Activated T-cell treated with anti-CD3 and anti-CD28 coated beads for 24 hours (primary cell): Measurements from ENCODE around the gene FBXO41.

Experiments used
- DNase-seq: peaks from one replicate; pipeline ENCODE4 v3.0.0-alpha.2; 2020; ENCODE audit warnings: low read depth

FBXO41 gene

DNA sequence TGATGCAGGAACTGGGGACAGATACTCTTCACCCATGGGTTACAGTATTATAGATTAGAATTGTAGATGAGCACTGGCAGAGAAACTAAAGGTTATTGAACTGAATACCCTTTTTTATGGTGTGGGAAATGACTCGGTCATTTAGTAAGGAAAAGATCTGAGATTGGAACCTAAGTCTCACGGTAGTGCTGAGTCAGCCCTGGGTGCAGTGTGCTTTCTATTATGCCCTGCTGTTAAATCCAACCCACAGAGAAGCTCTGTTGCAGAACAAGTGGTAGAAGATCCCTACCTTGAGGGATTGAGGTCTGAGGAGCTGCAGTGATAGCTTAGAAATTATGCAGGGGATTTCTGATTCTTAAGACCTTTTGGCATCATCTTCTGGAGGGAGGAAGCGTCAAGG is 37.4 kb downstream of the FBXO41 start:
- DNase-seq = no peak

DNA sequence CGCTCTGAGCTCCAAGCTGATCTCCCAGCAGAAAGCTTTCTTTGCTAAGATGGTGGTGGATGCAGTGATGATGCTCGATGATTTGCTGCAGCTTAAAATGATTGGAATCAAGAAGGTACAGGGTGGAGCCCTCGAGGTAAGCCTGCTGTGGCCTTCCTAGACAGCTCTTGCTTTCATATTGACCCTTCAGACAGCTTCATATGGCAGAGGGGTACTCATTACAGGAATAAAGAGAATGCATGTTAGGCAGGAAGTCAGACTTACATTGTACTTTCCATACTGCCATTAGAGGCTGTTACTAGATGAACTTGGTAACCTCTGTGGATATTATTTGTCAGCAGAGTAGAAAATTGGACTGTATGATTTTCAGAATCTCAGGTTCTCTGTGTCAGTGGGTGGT is 39.7 kb downstream of the FBXO41 start:
- DNase-seq = no peak

DNA sequence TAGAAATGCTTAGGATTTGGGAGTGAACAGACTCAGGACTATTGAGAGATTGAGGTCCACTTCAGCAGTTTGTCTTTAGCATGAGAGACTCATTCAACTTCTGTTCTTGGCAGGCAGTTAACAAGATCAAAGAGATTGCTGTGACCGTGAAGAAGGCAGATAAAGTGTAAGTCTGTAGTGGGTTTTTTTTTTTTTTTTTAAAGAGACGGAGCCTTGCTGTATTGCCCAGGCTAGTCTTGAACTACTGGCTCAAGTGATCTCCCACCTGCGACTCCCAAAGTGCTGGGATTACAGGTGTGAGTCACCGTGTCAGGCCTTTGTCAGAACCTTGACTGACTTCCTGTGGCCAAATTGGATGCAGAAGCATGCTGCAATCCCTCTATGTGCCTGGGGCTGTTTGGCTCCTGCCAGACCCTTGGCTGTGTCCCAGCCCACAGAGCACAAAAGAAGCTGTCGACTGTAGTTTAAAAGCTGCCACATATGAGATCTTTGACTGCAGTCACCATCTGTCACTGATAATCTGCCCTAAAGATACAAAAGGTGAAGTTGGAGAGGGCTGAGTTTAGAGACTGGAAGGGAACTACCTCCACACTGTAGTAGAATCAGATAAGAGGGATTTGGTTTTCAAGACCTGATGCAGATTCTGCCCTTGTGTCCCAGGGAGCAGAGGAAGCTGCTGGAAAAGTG is 40.3 kb downstream of the FBXO41 start:
- no peak for DNase-seq

GRCh38 chr2:73239776-73240175 is 44.5 kb downstream of the FBXO41 start:
- no peak for DNase-seq

GRCh38 chr2:73238976-73239375 is 45.3 kb downstream of the FBXO41 start:
- DNase-seq = no peak

GRCh38 chr2:73238149-73238548 is 46.1 kb downstream of the FBXO41 start:
- no peak for DNase-seq

- no peak for DNase-seq
Measured at GRCh38 chr2:73237168-73237567, 47.1 kb downstream of the FBXO41 start.

DNA sequence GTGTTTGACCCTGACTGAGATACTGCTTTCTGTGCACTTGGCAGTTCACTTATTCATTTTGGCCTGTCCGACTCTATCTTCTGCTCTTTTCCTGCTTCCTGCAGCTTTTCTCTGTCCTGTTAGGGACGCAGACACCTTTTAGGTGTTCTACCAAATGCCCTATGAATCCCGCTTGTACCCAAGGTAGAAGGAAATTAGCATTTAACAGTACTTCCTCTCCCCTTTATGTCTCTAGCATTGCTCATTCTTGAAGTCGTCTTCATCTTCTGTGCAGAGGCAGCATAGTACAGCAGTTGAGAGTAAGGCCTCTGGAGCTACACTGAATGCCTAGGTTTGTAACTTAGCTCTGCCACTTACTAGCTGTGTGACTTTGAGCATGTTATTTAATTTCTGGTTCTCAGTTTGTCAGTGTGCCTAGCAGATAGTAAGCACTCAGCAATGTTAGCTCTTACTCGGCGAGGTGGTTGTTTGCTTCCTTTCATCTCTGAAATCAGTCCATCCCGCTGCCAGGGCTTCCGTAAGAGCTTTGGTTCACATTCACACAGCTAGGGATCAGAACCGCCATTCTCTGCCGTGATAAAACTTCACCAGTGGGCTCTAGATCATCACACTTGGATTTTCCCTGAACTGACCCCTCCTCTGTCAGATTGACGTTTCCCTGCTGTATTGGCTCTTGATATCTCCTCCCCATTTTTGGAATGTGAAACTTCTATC is 48.8 kb downstream of the FBXO41 start:
- no peak for DNase-seq

DNA sequence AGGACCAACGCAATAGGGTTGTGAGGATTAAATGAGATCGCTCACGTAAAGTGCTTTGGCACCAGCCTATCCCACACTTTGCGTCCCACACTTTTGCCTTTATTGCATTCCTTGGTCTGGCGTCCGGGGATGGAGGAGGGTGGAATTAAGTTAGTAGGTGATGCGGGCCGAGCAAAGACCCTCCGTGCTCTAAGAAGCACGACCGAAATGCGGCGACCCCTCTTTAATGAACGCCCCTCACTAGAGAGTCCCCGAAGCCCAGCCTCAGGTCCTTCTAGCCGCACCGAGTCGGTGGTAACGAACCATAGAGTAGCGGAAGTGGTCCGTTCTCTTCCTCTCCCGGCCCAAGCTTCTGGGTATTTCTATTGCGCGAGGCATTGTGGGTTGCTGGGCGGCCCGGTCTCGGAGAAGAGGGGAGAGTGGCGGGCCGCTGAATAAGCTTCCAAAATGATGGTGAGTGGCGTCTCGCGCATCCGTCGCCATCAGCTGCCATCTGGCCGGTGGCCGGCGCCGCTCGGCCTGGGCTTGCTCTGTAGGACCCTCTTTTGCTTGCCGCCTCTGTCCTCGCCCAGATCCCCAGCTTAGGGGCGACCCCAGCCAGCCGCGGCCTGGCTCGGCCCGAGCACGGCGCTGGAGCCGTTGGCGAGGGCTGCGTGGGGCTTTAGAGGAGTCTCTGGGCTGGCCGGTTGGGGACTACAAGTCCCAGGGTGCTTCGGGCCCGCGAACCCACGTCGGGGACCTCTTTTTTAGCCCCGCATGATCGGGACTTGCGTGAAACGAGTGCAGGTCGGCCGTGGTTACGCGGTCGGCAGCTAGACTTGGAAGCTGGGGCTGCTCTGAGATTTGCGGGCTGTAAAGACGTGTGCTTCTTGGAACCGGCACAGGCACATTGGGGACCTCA is 50.1 kb downstream of the FBXO41 start, which contains the start of gene CCT7:
CCT7 (plus strand) TSS at position 377 of the 901 bp plus-strand sequence; CDS start at position 448, 71 bp downstream.
- peak; percentile 82 for DNase-seq

DNA sequence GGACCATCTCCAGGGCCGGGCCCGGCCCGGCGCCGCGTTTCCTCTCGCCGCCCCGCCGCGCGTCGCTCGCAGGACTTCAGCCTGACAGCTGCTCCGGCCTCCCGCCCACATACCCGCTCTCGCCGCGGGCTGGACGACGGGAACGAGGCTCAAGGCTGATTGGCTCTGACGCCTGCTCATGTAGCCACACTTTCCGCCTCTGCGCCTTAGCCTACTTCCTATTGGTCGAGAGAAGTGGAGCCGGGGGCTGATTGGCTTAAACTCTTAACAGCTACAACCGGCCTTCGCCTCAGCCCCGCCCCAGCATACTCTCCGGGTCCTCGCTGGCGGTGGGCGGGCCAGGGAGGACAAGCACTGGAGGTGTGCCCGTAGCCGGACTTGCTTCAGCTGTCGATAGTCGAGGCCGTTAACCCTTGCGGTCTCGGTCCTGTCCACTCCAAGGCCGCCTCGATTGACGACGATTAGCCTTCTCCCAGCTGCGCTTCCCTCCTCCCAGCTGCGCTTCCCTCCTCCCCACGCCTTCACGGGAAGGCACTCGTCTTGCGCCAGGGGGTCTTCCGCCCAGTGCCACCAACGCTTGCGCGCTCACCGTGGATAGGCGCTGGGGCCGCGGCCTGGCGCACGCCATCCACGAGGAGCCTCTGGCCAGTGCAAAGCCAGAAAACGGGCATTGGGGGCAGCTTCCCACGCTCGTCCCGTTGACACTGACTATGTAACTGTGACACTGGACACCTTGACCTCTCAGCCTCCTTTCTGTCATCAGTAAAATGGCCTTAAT is 50.9 kb downstream of the FBXO41 start, which contains the start of gene PRADC1:
PRADC1 (minus strand) TSS at position 86 of the 778 bp plus-strand sequence; CDS start at position 7, 79 bp downstream.
- DNase-seq = peak; percentile 90

DNA sequence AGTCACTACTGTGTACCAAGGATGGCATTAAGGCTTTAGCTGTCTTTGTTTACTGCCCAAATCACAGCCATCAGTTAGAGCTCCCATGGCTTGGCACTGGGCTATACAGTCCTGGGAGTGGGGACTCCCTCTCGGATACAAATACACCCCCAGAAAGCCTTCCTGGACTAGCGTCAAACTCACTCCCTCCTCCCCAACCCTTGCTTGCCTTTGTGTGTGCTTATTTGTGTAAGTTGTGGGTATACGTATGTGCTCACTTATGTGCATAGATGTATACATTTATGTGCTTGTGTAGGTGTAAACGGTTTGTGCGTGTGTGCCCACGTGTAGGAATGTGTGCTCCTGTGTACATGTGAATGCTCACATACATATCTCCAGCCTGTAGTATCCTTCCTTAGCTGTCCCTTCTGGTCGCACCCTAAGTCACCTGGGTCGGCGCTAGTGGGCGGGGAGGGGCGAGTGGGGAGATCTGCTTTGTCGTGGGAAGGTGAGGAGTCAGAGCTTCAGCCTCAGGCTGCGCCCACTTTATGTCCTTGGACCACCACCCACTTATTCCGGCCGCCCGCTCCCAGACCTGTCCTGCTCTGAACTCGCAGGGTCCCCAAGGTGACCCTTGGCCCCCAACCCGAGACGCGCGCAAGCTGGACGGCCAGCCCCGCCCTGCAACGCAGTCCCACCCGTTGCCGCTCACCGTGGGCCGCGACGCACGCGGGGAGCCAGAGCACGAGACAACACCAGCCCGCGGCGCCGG is 51.7 kb downstream of the FBXO41 start:
- DNase-seq = no peak

DNA sequence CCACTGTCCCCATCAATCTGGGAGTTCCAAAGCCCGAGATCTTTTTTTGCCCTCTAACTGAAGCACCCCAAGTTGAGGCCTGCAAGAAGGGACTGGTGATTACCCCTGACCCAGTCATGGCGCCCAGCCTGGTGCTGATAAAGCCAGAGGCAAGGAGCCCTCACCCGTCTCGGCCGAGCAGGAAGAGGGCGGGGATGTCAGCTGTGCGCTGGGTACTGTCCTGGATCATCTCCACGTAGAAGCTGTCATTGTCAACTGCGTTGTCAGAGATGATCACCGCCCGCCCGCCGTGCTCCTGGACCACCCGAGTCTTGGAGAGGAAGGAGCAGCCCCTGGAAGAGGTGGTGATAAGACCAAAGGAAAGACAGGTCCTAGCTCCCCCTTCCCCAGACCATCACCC is 55.6 kb downstream of the FBXO41 start:
- no peak for DNase-seq

- DNase-seq = no peak
Measured at GRCh38 chr2:73227086-73227485, 57.2 kb downstream of the FBXO41 start.

- DNase-seq = no peak
Measured at GRCh38 chr2:73225513-73226360, 58.5 kb downstream of the FBXO41 start.

DNA sequence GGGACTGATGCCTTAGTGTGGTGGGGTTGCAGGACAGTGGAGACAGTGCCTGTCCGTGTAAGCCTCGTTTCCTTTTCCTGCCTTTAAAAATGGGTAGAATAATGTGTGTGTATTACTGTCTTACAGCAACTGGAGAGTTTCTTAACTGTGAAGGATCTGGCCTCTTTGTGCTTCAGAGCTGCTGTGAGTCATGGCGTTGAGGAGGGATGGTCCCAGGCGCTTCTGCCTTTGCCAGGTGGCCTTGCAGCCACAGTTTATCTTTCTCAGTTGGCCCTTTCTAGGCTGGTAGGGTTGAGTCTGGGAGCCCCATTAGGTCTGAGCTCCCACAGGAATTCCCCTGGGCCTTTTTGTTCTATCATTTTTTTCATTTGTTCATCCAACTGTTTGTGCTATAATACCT is 60.5 kb downstream of the FBXO41 start:
- no peak for DNase-seq

GRCh38 chr2:73218298-73218697 is 66.0 kb downstream of the FBXO41 start:
- DNase-seq = no peak

DNA sequence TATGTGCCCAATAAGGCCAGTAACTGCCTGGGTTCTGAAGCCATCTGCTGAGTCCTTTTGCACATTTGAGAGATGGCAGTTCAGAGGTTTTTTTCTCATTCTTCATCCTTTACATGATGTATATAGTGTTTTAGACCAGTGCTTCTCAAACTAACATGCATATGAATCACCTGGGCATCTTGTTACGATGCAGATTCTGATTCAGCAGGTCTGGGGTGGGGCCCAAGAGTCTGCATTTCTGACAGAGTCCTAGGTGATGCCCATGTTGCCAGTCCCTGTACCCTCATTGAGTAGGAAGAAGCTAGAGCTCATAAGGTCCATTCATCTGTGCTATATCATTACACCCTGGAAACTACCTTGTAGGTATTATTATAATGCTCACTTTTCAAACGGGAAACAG is 66.5 kb downstream of the FBXO41 start:
- no peak for DNase-seq

DNA sequence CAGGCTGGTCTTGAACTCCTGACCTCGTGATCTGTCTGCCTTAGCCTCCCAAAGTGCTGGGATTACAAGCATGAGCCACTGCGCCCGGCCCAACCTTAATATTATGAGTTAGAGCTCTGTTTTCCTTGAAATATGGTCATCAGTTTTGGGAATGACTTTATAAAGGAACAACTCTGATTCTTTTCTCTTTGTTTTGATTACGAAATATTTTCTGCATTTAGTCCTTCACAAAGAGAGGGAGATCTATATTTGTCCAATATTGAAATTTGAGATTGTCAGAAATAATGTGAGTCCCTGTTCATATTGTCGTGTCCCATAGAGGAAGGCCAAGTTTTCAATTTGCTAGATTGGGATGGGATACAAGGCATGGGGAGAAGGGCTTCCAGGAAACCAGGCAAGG is 67.1 kb downstream of the FBXO41 start:
- no peak for DNase-seq

DNA sequence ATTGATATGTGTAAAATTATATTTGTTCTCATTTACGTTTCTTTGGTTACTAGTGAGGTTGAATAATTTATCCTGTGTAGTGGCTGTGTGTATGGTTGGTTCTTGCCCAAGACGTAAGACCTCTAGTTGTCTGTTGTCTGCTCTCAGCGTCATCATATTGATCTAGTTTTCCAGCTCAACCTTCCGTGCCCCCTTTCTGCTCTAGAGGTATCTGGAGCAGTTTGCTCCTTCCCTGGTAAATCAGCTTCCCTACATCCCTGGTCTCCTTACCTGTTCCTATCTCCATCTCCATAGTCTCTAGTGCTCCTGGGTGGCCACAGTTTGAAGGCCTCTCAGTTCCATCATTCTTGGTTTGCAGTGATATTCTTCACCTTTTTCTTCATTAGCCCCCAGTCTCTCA is 69.0 kb downstream of the FBXO41 start:
- no peak for DNase-seq
